Choroid plexus epithelial cell (primary cell): ENCODE results near the gene KIRREL3.

Source experiments
- DNase-seq: peaks from one replicate; pipeline ENCODE4 v3.0.0-alpha.2; 2010; ENCODE audit warnings: low read depth
- H3K4me3 ChIP-seq: 2 replicates; pipeline ENCODE4 v1.5.1; 2011; ENCODE audit warnings: low read depth, mild to moderate bottlenecking, control low read depth, low read length, moderate library complexity
- TF ChIP-seq, protein P1 (sequence below): conservative IDR thresholded peaks from 2 replicates; pipeline ENCODE4 v1.5.1; 2011; ENCODE audit warnings: low read depth, mild to moderate bottlenecking, control low read depth, inconsistent platforms, low read length, moderate library complexity

KIRREL3 gene

DNA sequence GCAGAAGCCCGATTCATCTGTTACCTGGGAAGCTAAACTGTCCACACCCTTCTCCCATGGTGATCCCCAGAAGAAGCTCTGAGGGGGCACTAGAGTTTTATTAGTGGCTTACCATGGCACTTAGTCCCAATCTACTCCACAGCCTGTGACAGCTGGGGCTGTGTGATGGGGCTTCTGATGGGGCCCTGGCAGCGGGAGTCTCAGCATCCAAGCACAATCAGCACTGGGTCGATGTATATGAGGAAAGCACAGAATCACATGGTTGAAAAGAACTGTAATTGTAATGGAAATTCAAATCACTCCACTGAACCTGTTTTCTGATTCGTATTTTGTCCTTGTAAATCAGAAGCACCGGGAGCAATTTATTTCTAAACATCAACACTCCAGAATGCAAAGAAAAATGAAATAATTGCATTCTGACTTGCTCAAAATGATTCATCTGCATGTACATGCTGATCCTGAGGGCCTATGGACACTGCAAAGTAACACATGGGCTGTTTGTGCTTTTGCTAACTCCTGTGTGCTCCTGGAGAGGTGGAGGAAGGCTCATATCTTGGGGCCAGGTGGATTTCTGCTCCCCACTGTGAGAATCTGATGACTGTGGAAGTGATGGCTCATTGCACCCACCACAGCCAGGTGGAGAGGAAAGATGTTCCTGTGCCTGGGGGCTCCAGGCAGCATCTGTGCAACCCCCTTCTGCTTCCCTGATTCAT is 203.0 kb downstream of the KIRREL3 start:
- no peak overlapping the region for H3K4me3 ChIP-seq
- no peak for DNase-seq
- TF ChIP-seq, protein P1, sequence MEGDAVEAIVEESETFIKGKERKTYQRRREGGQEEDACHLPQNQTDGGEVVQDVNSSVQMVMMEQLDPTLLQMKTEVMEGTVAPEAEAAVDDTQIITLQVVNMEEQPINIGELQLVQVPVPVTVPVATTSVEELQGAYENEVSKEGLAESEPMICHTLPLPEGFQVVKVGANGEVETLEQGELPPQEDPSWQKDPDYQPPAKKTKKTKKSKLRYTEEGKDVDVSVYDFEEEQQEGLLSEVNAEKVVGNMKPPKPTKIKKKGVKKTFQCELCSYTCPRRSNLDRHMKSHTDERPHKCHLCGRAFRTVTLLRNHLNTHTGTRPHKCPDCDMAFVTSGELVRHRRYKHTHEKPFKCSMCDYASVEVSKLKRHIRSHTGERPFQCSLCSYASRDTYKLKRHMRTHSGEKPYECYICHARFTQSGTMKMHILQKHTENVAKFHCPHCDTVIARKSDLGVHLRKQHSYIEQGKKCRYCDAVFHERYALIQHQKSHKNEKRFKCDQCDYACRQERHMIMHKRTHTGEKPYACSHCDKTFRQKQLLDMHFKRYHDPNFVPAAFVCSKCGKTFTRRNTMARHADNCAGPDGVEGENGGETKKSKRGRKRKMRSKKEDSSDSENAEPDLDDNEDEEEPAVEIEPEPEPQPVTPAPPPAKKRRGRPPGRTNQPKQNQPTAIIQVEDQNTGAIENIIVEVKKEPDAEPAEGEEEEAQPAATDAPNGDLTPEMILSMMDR: no peak

DNA sequence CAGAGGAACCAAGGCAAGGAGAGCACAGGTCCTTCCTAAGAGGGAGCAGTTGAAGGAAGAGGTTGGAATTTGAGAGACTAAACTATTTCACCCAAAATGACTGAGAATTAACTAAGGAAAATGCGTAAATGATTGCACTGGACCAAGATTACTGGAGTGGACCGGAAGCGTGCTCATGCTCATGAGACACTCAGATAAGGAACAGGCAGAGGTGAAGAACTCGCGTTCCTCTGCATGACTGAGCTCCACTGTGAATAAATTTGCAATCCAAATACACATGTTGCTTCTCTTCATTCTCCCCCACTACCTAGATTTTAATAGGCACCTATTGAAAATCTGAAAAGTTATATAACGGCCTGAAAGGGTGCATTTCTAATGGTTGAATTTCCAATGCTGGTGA is 207.0 kb downstream of the KIRREL3 start:
- TF ChIP-seq, protein P1: no peak

DNA sequence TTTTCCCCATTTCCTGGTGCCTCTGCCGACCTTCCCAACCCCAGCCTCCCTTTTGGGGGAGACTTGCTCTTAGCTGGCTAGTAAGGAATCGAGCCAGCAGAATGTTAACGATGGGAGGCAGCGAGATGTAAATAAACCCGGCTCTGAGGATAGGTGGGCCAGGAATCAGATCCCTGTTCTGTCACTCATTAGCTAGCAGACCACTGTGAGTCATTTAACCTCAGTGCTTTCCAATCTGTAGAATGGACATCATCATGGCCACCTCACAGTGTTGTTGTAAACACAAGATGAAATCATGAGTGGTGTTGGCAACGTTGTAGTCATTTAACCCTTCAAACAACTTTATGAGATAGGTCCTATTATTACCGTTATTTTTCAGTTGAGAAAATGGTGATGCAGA is 208.6 kb downstream of the KIRREL3 start:
- no peak for DNase-seq
- TF ChIP-seq, protein P1: no peak
- no peak overlapping the region for H3K4me3 ChIP-seq

More for the DNA sequence above, 207.0 kb downstream of the KIRREL3 start:
- H3K4me3 ChIP-seq: no peak overlapping the region
- no peak for DNase-seq

DNA sequence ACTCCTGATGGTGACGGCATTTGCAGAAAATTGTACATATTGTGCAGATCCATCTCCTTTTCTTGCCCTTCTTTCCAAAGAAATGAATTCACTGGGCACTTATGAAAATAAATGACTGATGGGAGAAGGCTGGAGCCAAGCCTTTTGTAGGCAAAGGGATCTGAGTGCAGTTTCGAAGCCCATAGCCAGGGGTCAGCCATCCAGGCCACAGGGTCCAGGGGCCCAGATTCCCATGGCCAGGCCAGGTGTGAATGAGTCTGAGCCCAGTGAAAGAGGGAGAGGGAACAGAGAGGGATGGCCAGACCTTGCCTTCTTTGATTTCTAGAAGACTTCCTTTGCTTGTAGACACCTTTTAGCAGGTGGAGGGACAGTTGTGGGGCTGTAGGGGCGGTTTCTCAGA is 209.1 kb downstream of the KIRREL3 start:
- no peak overlapping the region for H3K4me3 ChIP-seq
- TF ChIP-seq, protein P1: no peak
- DNase-seq: no peak

DNA sequence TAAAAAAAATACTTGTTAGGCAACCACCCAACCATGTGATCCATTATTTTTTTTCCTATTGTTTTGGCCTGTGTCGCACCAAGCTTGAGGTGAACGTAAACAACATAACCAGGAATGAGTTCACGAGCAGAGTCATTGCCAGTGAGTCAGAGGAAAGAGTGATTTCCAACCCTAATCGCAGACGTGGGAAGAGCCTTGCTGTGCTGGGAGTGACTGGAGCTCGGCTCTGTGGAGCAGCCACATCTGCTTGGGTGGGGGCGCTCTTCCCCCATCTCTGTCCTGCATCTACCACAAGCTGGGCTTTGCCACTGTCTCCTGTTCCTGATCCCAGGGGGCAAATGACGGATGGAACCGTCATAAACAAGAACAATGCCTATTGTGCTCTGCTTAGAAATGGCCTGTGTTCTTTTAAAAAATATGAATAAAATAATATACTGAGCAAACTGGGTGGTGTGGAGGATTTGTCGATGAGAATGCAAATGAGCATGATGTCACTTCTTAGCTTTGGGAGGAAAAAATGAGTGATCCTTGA is 210.0 kb downstream of the KIRREL3 start:
- H3K4me3 ChIP-seq: no peak overlapping the region
- TF ChIP-seq, protein P1: no peak
- peak; percentile 3 for DNase-seq

DNA sequence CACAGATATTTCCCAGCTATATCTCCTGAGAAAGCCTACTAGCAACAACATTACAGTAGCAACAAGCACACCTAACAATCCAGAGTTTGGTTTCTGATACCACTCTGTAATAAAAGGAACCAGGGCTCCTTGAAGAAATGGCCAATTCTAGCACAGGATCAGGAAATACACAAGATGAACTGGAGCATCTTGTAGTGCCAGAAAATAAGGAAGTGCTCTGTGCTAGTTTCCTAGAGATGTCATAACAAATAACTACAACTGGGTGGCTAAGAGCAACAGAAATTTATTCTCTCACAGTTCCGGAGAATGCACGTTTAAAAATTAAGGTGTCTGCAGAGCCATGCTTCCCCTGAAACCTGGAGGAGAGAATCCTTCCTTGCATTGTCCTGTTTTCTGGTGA is 217.8 kb downstream of the KIRREL3 start:
- DNase-seq: no peak
- TF ChIP-seq, protein P1: no peak
- no peak overlapping the region for H3K4me3 ChIP-seq

DNA sequence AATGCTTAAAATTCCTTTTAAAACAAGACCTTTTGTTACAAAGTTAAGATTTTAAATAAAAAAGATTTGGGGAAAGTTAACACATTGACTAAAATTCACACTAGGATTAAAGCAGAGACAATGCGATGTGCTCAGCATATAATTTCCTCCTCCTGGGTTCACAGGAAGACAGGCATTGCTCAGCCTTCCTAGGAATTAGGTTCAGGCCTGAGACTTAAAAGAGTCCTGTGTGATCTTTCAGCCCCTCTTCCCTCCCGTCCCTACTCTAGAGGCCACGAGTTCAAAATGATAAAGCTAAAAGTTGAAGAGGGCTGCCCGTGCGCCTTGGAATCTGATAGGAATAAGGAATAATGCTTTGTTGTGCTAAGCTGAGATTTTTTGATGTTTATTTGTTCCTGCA is 218.6 kb downstream of the KIRREL3 start:
- H3K4me3 ChIP-seq: no peak overlapping the region
- no peak for DNase-seq
- TF ChIP-seq, protein P1: no peak
